ENCODE data around the gene IFT88. TPM values are rescaled to one million over a fixed set of nuclear protein-coding genes. Genes with fewer than 3 reads are reported as not detected.

The IFT88 gene
- total and polyA plus RNA-seq, 2 of the 4 experiments (the other 2 are of a cell fraction), result 5.5 to 8.6 TPM

DNA sequence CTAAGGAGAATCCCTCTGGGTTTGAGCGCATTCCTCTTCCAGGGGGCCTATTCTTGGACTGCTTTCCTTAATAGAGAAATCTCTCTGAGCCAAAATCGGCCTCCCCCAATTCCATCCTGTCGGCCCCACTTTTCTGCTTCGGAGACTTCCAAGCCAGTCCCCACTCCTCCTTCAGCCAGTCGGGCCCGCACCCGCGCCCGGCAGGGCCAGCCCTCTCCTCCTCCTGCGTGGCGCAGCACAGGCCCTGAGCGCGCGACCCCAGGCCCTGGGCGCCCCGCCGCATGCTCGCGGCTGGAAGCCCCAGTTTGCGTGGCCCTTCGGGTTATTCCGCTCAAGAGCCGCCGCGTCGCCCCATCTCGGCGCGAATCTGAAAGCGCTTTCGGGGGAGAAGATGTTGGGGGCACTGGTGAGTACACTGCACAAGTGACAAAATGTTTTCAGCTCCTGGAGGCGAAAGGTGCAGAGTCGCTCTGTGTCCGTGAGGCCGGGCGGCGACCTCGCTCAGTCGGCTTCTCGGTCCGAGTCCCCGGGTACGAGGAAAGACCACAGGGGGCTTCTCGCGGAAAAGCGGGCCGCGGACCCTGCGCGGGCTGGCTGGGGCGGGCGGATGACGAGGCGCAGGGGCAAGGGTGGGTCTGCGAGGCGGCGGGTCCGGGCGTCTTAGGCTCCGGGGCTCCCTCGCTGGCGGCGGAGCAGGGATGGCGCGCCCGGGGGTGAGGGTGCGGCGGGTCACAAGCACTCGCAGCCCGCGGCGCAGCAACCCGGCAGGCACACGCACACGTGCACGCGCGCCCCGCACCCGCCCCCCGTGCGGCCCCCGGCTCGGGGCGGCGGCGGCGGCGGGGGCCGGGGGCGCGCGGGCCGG lies 136.2 kb downstream of the IFT88 start, which contains the start of gene IL17D (continued):
- no peak for TF ChIP-seq RCOR1 (IDR thresholded peaks at IDR 0.05; ENCODE audit: insufficient replicate concordance, low read length)

DNA sequence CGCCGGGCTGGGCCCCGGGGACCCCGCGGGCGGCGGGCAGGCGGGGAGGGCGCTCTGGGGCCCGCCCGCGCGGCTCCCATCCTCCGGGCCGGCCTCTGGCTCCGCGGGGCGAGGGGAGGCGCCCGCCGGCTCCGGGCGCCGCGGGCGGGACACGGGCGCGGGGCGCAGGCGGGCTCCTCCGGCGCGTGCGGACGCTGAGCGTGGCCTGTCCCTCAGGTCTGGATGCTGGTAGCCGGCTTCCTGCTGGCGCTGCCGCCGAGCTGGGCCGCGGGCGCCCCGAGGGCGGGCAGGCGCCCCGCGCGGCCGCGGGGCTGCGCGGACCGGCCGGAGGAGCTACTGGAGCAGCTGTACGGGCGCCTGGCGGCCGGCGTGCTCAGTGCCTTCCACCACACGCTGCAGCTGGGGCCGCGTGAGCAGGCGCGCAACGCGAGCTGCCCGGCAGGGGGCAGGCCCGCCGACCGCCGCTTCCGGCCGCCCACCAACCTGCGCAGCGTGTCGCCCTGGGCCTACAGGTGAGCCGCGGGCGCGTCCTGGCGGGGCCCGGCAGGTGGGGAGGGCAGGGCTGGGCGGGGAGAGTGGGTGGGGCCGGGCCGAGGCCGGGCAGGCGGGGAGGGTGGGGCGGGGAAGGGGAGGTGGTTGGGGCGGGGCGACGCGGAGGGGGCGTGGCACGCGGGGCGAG lies 137.0 kb downstream of the IFT88 start:
- H3K79me1 ChIP-seq (ENCODE audit: low read depth in 1 of 2, low read length in 2 of 2), result 0 out of 4 replicates have a peak, but pooled peaks cover 0 to 5% of the 10 kb centered on the region in 2 experiments
- H4K5ac ChIP-seq (ENCODE audit: low read depth, low read length), result no peak overlapping the region
- H2BK15ac ChIP-seq (ENCODE audit: low read depth, low read length), result no peak overlapping the region
- no peak overlapping the region for H3K14ac ChIP-seq (replicated peaks; ENCODE audit: low read depth, low read length)
- no peak overlapping the region for H4K8ac ChIP-seq (ENCODE audit: low read depth in 2 of 2, low read length in 2 of 2)
- no peak overlapping the region for H3K23ac ChIP-seq (ENCODE audit: low read depth, low read length)
- no peak overlapping the region for H2AK5ac ChIP-seq (ENCODE audit: low read depth, low read length)
- no peak overlapping the region for H3K18ac ChIP-seq (ENCODE audit: low read depth, low read length)
- dilution Hi-C loops (cut with HindIII; ENCODE audit: low sequenced_read_pairs, unreplicated experiment), result no loop called here
- CTCF ChIA-PET, result interaction anchor here (0.6 to 1.5 kb wide), 4 partner anchors 11 to 221 kb away, joined by 4 to 7 read pairs (median 4); no protein-coding TSS in a partner anchor
- peaks cover 4% of the 10 kb centered on the region; the same call in 1 of the 2 replicates for H3K4me1 ChIP-seq (ENCODE audit: control insufficient read depth, insufficient read depth, low read length)
- H4K20me1 ChIP-seq (ENCODE audit: insufficient read depth, low read length), result no peaks in the 10 kb centered on the region
- BruUV-seq (replicated peaks), result no TSS peak
- ATAC-seq (ENCODE audit: low read depth), result peak; percentile 91
- H2BK20ac ChIP-seq (ENCODE audit: low read depth, low read length), result no peak overlapping the region
- peaks cover 7% of the 10 kb centered on the region; the same call in 1 of the 2 replicates for H3K9me1 ChIP-seq (ENCODE audit: insufficient read depth, low read length)
- H3K27ac ChIP-seq (ENCODE audit: insufficient read depth, low read length), result no peak overlapping the region
- intact Hi-C loops (cut with micrococcal nuclease), result loop anchor here (1.0 to 5.0 kb wide), 3 partner anchors 92 to 522 kb away; partner anchors contain the start of gene CRYL1
- H2BK5ac ChIP-seq (ENCODE audit: low read depth, low read length, poor library complexity, severe bottlenecking), result no peak overlapping the region
- DNase-seq, result peak; percentile 82
- 0% methylated on average over 15 of the region's 98 CpGs; no CpG with 5 or more reads in 1 of the 2 experiments for WGBS, 2 experiments (ENCODE audit: extremely low coverage in 2 of 2, insufficient read length in 1 of 2)
- no peak overlapping the region for H3K9ac ChIP-seq (ENCODE audit: low read depth, low read length)
- H3K27me3 ChIP-seq (ENCODE audit: control insufficient read depth, insufficient read depth, low read length), result peaks cover 4% of the 10 kb centered on the region
- peak overlapping the region; percentile 77 for H3K4me3 ChIP-seq (ENCODE audit: insufficient read depth, low read depth, low read length)
- no peak overlapping the region for H2BK120ac ChIP-seq (ENCODE audit: low read depth, low read length)
- H3K9me3 ChIP-seq (ENCODE audit: control insufficient read depth, insufficient read depth, low read length), result no peaks in the 10 kb centered on the region
- in situ Hi-C loops (cut with MboI; ENCODE audit: low sequenced_read_pairs), result loop anchor here (10.0 to 25.0 kb wide), 2 partner anchors 199 to 517 kb away; partner anchors contain the start of gene GJB2
- H3K36me3 ChIP-seq (ENCODE audit: control insufficient read depth, insufficient read depth, low read length), result no peaks in the 10 kb centered on the region
- no peak overlapping the region for H3K4ac ChIP-seq (ENCODE audit: low read depth, low read length)
- no peak overlapping the region for H4K91ac ChIP-seq (ENCODE audit: insufficient read depth, low read depth, low read length)
- POLR2A ChIA-PET (ENCODE audit: unreplicated experiment), result no interaction called here
- H3K4me2 ChIP-seq (ENCODE audit: low read depth, low read length), result peak overlapping the region; percentile 63; the same call in 1 of the 2 replicates
- H2AFZ ChIP-seq (replicated peaks; ENCODE audit: low read length, poor library complexity), result peak overlapping the region; percentile 91
- no peak overlapping the region for H3K56ac ChIP-seq (ENCODE audit: extremely low read depth, insufficient read depth, low read length)
- no peak overlapping the region for H2AK9ac ChIP-seq (replicated peaks; ENCODE audit: low read depth, low read length, poor library complexity)
- TF ChIP-seq MAFK (IDR thresholded peaks at IDR 0.05; ENCODE audit: low read depth, low read length) (no peak), RFX5 (IDR thresholded peaks at IDR 0.05; ENCODE audit: low read depth, low read length) (no peak), SMC3 (IDR thresholded peaks at IDR 0.05; ENCODE audit: low read depth, low read length) (peak; percentile 55; the same call in 1 of the 2 replicates), RAD21 (IDR thresholded peaks at IDR 0.05; ENCODE audit: low read length) (peak; percentile 52), FOS (IDR thresholded peaks at IDR 0.05; ENCODE audit: low read depth, low read length) (no peak), POLR2A (IDR thresholded peaks at IDR 0.05; ENCODE audit: low read depth, low read length) (peak; percentile 29; the same call in 1 of the 2 replicates)
- TF ChIP-seq, protein P1, sequence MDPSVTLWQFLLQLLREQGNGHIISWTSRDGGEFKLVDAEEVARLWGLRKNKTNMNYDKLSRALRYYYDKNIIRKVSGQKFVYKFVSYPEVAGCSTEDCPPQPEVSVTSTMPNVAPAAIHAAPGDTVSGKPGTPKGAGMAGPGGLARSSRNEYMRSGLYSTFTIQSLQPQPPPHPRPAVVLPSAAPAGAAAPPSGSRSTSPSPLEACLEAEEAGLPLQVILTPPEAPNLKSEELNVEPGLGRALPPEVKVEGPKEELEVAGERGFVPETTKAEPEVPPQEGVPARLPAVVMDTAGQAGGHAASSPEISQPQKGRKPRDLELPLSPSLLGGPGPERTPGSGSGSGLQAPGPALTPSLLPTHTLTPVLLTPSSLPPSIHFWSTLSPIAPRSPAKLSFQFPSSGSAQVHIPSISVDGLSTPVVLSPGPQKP (IDR thresholded peaks at IDR 0.05; ENCODE audit: borderline replicate concordance, low read depth, low read length), result no peak
- TF ChIP-seq, protein P2, sequence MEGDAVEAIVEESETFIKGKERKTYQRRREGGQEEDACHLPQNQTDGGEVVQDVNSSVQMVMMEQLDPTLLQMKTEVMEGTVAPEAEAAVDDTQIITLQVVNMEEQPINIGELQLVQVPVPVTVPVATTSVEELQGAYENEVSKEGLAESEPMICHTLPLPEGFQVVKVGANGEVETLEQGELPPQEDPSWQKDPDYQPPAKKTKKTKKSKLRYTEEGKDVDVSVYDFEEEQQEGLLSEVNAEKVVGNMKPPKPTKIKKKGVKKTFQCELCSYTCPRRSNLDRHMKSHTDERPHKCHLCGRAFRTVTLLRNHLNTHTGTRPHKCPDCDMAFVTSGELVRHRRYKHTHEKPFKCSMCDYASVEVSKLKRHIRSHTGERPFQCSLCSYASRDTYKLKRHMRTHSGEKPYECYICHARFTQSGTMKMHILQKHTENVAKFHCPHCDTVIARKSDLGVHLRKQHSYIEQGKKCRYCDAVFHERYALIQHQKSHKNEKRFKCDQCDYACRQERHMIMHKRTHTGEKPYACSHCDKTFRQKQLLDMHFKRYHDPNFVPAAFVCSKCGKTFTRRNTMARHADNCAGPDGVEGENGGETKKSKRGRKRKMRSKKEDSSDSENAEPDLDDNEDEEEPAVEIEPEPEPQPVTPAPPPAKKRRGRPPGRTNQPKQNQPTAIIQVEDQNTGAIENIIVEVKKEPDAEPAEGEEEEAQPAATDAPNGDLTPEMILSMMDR (conservative IDR thresholded peaks at IDR 0.05; ENCODE audit: low read depth, low read length), result peak; percentile 84
- TF ChIP-seq, protein P3, sequence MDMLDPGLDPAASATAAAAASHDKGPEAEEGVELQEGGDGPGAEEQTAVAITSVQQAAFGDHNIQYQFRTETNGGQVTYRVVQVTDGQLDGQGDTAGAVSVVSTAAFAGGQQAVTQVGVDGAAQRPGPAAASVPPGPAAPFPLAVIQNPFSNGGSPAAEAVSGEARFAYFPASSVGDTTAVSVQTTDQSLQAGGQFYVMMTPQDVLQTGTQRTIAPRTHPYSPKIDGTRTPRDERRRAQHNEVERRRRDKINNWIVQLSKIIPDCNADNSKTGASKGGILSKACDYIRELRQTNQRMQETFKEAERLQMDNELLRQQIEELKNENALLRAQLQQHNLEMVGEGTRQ (IDR thresholded peaks at IDR 0.05; ENCODE audit: low read depth, low read length), result peak; percentile 17; the same call in 1 of the 2 replicates

All from IMR-90 (cell line).